GM23338 (cell line): ENCODE data around the gene MAP3K10. TPM values are rescaled to one million over a fixed set of nuclear protein-coding genes. Genes with fewer than 3 reads are reported as not detected.

ENCODE experiments used
- ATAC-seq: fragments of 200-7000 bp; cut with Tn5 transposase; 3 replicates; pipeline ENCODE4 v1.9.1; 2020
- DNase-seq: peaks from one replicate; pipeline ENCODE4 v3.0.0-alpha.2; 2015; ENCODE audit warnings: low spot score
- H2AFZ ChIP-seq: fragments of 200-600 bp; sonication (generic); 2 replicates; pipeline ENCODE4 v1.8.0; 2016; ENCODE audit warnings: antibody characterized with exemption, mild to moderate bottlenecking, moderate library complexity
- H3F3A ChIP-seq: fragments of 200-600 bp; sonication (generic); replicated peaks from 2 replicates; pipeline ENCODE4 v1.8.0; 2017; ENCODE audit warnings: antibody characterized with exemption, mixed run types, low read depth
- H3K27ac ChIP-seq: fragments of 200-600 bp; sonication (generic); 2 replicates; pipeline ENCODE4 v1.6.1; 2016; ENCODE audit warnings: low read depth
- H3K27me3 ChIP-seq: fragments of 200-600 bp; sonication (generic); 2 replicates; pipeline ENCODE4 v1.8.0; 2016; ENCODE audit warnings: mild to moderate bottlenecking, mixed run types, moderate library complexity; ENCODE audit not compliant: insufficient read depth
- H3K36me3 ChIP-seq: fragments of 200-600 bp; sonication (generic); 2 replicates; pipeline ENCODE4 v1.8.0; 2016; ENCODE audit warnings: mild to moderate bottlenecking; ENCODE audit not compliant: insufficient read depth
- H3K4me1 ChIP-seq: fragments of 200-600 bp; sonication (generic); 2 replicates; pipeline ENCODE4 v1.8.0; 2016; ENCODE audit warnings: mild to moderate bottlenecking, moderate library complexity; ENCODE audit not compliant: insufficient read depth
- H3K4me2 ChIP-seq: fragments of 200-600 bp; sonication (generic); 2 replicates; pipeline ENCODE4 v1.7.1; 2017; ENCODE audit warnings: mixed run types
- H3K4me3 ChIP-seq: fragments of 200-600 bp; sonication (generic); 2 replicates; pipeline ENCODE4 v1.6.1; 2016; ENCODE audit warnings: mixed run types
- H3K79me2 ChIP-seq: fragments of 200-600 bp; sonication (generic); replicated peaks from 2 replicates; pipeline ENCODE4 v1.8.0; 2017; ENCODE audit warnings: mild to moderate bottlenecking; ENCODE audit not compliant: insufficient read depth
- H3K9me2 ChIP-seq: fragments of 200-600 bp; sonication (generic); 2 replicates; pipeline ENCODE4 v1.8.0; 2017; ENCODE audit not compliant: insufficient read depth
- H4K20me1 ChIP-seq: fragments of 200-600 bp; sonication (generic); replicated peaks from 2 replicates; pipeline ENCODE4 v1.8.0; 2017; ENCODE audit warnings: mild to moderate bottlenecking; ENCODE audit not compliant: insufficient read depth
- H3K27ac Mint-ChIP-seq: 2 replicates; pipeline ENCODE4 v1.8.0; 2020; ENCODE audit warnings: inconsistent platforms, mild to moderate bottlenecking, moderate library complexity, mixed read lengths
- H3K27me3 Mint-ChIP-seq: 3 replicates; pipeline ENCODE4 v1.8.0; 2022; ENCODE audit warnings: low read depth, mild to moderate bottlenecking, moderate library complexity, mixed read lengths, inconsistent platforms; ENCODE audit not compliant: insufficient read depth, poor library complexity
- H3K36me3 Mint-ChIP-seq: 3 replicates; pipeline ENCODE4 v1.8.0; 2021; ENCODE audit warnings: low read depth, mild to moderate bottlenecking, inconsistent platforms, moderate library complexity, mixed read lengths
- H3K4me1 Mint-ChIP-seq: 3 replicates; pipeline ENCODE4 v1.8.0; 2020; ENCODE audit warnings: mild to moderate bottlenecking, inconsistent platforms, mixed read lengths
- H3K4me3 Mint-ChIP-seq: 3 replicates; pipeline ENCODE4 v1.8.0; 2021; ENCODE audit warnings: moderate library complexity, mild to moderate bottlenecking, inconsistent platforms, mixed read lengths
- H3K9me3 Mint-ChIP-seq: 3 replicates; pipeline ENCODE4 v1.8.0; 2020; ENCODE audit warnings: moderate library complexity, mild to moderate bottlenecking, inconsistent platforms, mixed read lengths
- CREB1 ChIP-seq: fragments of 250-450 bp; sonication (Bioruptor Pico); IDR thresholded peaks from 2 replicates; pipeline ENCODE4 v1.5.0; 2020; ENCODE audit warnings: low read depth, mild to moderate bottlenecking, moderate library complexity
- ETS1 ChIP-seq: IDR thresholded peaks from 2 replicates; pipeline ENCODE4 v1.6.1; 2016; ENCODE audit warnings: antibody characterized with exemption
- EZH2 ChIP-seq: fragments of 200-600 bp; sonication (generic); IDR thresholded peaks from one replicate; pipeline ENCODE4 v1.8.0; 2017; ENCODE audit warnings: antibody characterized with exemption, mild to moderate bottlenecking, low read depth; ENCODE audit not compliant: unreplicated experiment
- EZH2phosphoT487 ChIP-seq: fragments of 200-600 bp; sonication (generic); IDR thresholded peaks from one replicate; pipeline ENCODE4 v1.8.1; 2018; ENCODE audit warnings: antibody characterized with exemption; ENCODE audit not compliant: unreplicated experiment
- JUNB ChIP-seq: IDR thresholded peaks from one replicate; pipeline ENCODE4 v1.6.1; 2016; ENCODE audit warnings: antibody characterized with exemption; ENCODE audit not compliant: unreplicated experiment
- NANOG ChIP-seq: IDR thresholded peaks from 2 replicates; pipeline ENCODE4 v1.6.1; 2016; ENCODE audit warnings: antibody characterized with exemption, borderline replicate concordance
- ZNF331 ChIP-seq: fragments of 250-450 bp; sonication (Bioruptor Pico); IDR thresholded peaks from 2 replicates; pipeline ENCODE4 v1.5.0; 2020; ENCODE audit warnings: low read depth, mild to moderate bottlenecking, moderate library complexity
- ZNF462 ChIP-seq: fragments of 250-450 bp; sonication (Bioruptor Pico); IDR thresholded peaks from 2 replicates; pipeline ENCODE4 v1.5.0; 2020; ENCODE audit warnings: mild to moderate bottlenecking, moderate library complexity
- polyA plus RNA-seq: library from polyadenylated mRNA; unstranded; fragments of >200 nt; fragmentation: Nextera tagmentation; extraction: Ambion mirVana; gene quantifications from 2 replicates; pipeline ENCODE4 v1.2.1, GENCODE V29; 2016
- total RNA-seq: library from RNA; depleted of rRNA; stranded (reverse); fragments of >200 nt; shearing (Covaris generic); gene quantifications from 2 replicates; pipeline ENCODE4 v1.2.3, GENCODE V29; 2014

The MAP3K10 gene
- total and polyA plus RNA-seq, 2 experiments from 2014 or later: 5.9 to 13.7 TPM

GRCh38 chr19:40254714-40255418 is 63.6 kb downstream of the MAP3K10 start:
- DNase-seq (no peak), ATAC-seq (no peak)
- Histone ChIP-seq H3K4me2 (no peak overlapping the region), H3K36me3 (no peaks in the 10 kb centered on the region; the same call in 1 of the 2 replicates), H3K27ac (no peak overlapping the region), H2AFZ (no peak overlapping the region), H3K79me2 (peaks cover 23% of the 10 kb centered on the region), H4K20me1 (peaks cover 7% of the 10 kb centered on the region; the same call in 1 of the 2 replicates), H3K9me2 (no peaks in the 10 kb centered on the region), H3K4me3 (no peak overlapping the region), H3F3A (no peaks in the 10 kb centered on the region), H3K27me3 (no peaks in the 10 kb centered on the region), H3K4me1 (peaks cover 7% of the 10 kb centered on the region; the same call in 1 of the 2 replicates)
- Mint-ChIP-seq H3K36me3 (peaks cover 33% of the 10 kb centered on the region), H3K27ac (no peak overlapping the region), H3K9me3 (peaks cover 2% of the 10 kb centered on the region; the same call in 1 of the 3 replicates), H3K4me1 (peaks cover 15% of the 10 kb centered on the region), H3K4me3 (no peak overlapping the region), H3K27me3 (peaks cover 3% of the 10 kb centered on the region)
- TF ChIP-seq ZNF462 (no peak), EZH2 (no peak), CREB1 (CRISPR knock-in tag) (no peak), NANOG (no peak), JUNB (no peak), ETS1 (no peak), ZNF331 (no peak), EZH2phosphoT487 (no peak)
